COLO668 (cell line): ENCODE results near the gene CCDC9B.

ENCODE experiments used
- DNase-seq: peaks from one replicate; lab custom pipeline; 2025; ENCODE audit not compliant: unreplicated experiment; lab: John Stamatoyannopoulos, UW

The CCDC9B gene

GRCh38 chr15:40365624-40366456 lies 25.1 kb upstream of the CCDC9B start:
- DNase-seq: no peak

DNA sequence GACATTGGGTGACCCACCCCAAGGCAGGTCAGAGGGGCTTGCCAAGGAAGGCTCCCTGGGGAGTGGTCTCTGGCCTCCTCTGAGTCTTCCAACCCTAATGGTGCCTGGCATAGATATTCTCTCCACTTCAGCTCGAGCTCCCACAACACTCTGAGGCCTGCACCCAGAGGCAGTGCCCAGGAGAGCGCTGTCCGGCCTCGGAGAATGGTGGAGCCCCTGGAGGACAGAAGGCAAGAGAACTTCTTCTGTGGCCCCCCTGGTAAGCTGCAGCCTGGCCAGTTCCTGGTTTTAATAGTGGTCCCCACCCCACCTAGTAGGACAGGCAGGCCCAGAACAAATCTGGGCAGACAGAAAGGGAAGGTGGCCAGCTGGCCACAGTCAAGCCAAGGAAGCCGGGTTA lies 24.3 kb upstream of the CCDC9B start:
- no peak for DNase-seq

DNA sequence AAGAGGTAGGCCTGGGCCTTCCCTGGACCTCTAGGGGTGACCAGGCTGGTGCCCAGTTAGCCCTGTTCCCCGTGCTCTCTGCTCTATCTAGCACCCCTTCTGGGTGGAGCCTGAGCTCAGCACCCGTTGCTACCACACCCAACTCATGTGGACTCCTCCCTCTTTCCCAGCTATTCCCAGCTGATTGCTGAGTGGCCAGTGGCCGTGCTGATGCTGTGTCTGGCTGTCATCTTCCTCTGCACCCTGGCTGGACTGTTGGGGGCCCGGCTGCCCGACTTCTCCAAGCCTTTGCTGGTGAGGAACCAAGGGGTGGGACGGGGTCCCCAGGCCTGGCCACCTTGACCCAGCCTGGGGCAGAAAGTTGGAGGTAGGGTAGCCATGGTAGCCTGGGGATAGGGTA lies 23.5 kb upstream of the CCDC9B start:
- DNase-seq: no peak

DNA sequence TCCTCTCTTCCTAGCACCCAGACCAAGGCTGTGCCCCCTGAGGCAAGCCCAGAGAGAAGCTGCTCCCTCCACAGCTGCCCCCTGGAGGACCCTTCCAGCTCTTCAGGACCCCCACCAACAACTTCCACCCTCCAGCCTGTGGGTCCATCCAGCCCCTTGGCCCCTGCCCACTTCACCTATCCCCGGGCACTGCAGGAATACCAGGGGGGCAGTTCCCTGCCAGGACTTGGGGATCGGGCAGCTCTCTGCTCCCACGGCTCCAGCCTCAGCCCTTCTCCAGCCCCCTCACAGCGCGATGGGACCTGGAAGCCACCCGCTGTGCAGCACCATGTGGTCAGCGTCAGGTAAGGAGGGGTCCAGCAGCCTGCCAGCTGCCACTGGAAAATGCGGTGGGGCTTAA lies 22.9 kb upstream of the CCDC9B start:
- DNase-seq: no peak

DNA sequence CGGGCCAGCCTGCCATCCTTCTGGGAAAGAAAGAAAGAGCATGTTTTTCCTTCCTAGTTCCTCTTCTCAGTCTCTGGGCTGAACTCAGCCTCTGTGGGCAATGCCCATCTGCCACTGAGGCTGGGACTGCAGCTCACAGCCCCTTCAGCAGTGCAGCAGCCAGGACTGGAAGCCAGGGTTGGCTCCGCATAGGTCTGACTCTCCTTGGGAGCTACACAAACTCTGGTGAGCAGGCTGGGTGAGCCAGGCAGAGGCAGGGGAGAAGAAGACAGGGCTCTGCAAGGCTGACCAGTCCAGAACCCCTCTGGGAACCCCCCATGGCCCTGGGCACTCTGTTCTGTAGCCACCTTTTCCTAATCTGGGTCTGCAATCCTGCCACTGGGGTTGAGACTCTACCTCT lies 20.9 kb upstream of the CCDC9B start:
- no peak for DNase-seq

DNA sequence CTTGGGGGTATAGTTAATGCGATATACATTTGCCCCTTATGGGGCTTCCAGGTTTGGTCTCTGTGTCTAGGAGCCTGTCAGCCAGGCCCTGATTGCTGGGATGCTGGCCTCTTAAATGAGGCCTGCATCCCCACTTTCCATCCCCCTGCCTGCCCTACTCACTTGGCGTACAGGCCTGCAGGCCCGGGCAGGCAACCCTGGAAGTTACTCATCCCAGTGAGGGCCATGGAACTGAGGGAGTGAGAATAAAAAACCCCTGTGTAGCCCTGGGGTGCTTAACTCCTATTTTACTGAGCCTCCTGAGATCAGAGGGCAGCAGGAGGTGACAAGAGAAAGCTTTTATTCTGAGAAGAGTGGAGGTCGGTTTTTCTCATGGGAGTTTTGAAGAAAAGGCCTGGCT lies 19.3 kb upstream of the CCDC9B start:
- DNase-seq: no peak

- peak; percentile 41 for DNase-seq
Observed at GRCh38 chr15:40358471-40359353, 18.0 kb upstream of the CCDC9B start.

DNA sequence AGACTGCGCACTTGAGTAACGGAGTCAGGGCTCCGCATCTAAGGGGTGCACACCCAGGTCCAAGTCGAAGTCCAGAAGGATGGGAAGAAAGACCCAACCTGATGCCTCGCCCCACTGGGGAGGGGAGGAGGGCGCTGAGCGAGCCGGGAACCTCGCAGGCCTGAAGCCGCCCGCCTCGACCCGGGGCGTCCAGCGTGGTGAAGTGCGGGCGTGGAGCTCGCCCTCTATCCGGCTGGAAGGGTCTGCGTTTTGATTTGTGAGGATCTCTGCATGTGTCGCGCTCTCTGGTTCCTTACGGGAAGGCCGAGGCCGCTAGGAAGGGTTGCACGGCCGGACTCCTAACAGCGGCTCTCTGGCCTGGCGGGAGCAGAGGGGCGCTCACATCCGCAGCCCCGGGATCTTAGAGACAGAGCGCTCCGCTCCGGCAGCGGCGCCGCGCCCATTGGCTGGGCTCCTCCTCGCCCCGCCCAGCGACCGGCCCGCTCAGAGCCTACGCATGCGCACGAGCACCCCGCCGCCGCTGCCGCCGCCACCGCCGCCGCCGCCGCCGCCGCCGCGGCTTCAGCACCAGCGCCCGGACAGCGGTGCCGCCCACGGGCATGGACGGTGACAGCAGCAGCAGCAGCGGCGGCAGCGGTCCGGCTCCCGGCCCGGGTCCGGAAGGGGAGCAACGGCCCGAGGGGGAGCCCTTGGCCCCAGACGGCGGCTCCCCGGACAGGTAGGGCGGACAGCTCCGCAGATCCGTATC lies 17.2 kb upstream of the CCDC9B start, which contains the start of gene DISP2:
Gene DISP2 (plus strand): TSS at position 497 of the 748 bp plus-strand sequence. CDS start 103 bp downstream, at position 600.
- DNase-seq: peak; percentile 92

DNA sequence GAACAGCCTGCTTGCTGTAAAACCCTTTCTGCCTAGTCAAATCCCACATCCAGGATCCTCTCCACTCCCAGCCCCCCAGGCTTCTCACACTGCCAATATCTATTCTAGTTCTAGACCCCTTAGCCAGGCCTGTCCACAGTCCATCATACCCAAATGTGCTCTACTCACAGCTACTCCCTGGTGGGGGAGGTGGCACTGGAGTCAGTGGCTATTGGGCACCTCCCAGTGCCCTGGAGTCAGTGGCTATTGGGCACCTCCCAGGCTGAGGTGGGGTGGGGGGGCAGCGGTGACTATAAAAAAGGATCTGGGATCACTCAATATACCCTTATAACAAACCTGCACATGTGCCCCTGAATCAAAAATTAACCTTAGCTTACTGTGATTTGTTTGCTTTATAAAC lies 16.5 kb upstream of the CCDC9B start:
- DNase-seq: no peak

DNA sequence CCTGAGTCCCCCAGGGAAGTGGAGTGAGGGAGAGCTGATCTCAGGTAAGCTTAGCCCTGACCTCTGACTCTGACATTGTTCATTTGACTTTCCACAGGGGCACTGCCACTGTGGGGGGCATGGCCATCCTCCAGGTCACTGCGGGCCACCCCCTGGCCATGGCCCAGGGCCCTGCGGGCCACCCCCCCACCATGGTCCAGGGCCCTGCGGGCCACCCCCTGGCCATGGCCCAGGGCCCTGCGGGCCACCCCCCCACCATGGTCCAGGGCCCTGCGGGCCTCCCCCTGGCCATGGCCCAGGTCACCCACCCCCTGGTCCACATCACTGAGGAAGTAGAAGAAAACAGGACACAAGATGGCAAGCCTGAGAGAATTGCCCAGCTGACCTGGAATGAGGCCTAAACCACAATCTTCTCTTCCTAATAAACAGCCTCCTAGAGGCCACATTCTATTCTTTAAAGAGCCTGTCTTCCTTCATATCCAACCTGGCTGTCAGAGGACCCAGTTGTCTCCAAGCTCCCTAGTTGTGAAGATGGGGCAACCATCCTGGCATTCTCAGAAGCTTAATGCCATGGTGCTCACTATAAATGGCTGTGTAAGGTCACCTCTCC lies 15.3 kb upstream of the CCDC9B start:
- DNase-seq: no peak

- DNase-seq: peak; percentile 19
Observed at GRCh38 chr15:40354408-40355171, 13.9 kb upstream of the CCDC9B start.

GRCh38 chr15:40353697-40354096 lies 13.0 kb upstream of the CCDC9B start:
- DNase-seq: peak; percentile 25

GRCh38 chr15:40352281-40352901 lies 11.7 kb upstream of the CCDC9B start:
- no peak for DNase-seq

GRCh38 chr15:40349163-40349562 lies 8.4 kb upstream of the CCDC9B start:
- no peak for DNase-seq

GRCh38 chr15:40348474-40348870 lies 7.7 kb upstream of the CCDC9B start:
- no peak for DNase-seq

GRCh38 chr15:40347559-40348473 lies 7.1 kb upstream of the CCDC9B start:
- DNase-seq: peak; percentile 17

- DNase-seq: no peak
Observed at GRCh38 chr15:40346579-40347558, 6.1 kb upstream of the CCDC9B start.
